Transverse colon (tissue), 4 donors: Measurements from ENCODE around the gene ZDHHC22. TPM values are rescaled to one million over a fixed set of nuclear protein-coding genes. Genes with fewer than 3 reads are reported as not detected.
A peak's percentile ranks its signal among the peaks of the same experiment; 100 is the strongest.

Experiments
- DNase-seq: peaks from one replicate; pipeline ENCODE4 v3.0.0-alpha.2; 2019
- H3K27ac ChIP-seq, 4 donors: fragments of 200-600 bp; sonication (generic); 2 replicates each; pipeline ENCODE4 v1.5.1; 2016 to 2018; ENCODE audit warnings: inconsistent platforms in 4 of 4
- H3K27me3 ChIP-seq: fragments of 200-600 bp; sonication (generic); 2 replicates; pipeline ENCODE4 v1.5.1; 2017; ENCODE audit warnings: inconsistent platforms
- H3K36me3 ChIP-seq, 4 donors: fragments of 200-600 bp; sonication (generic); 2 replicates each; pipeline ENCODE4 v1.5.1; 2017 to 2019; ENCODE audit warnings: inconsistent platforms in 4 of 4
- H3K4me1 ChIP-seq, 4 donors: fragments of 200-600 bp; sonication (generic); 2 replicates each; pipeline ENCODE4 v1.5.1; 2017 to 2020; ENCODE audit warnings: inconsistent platforms in 4 of 4
- H3K4me3 ChIP-seq, 4 donors: fragments of 200-600 bp; sonication (generic); 1 replicate in 1 of 4; 2 replicates in 3 of 4; pipeline versions ENCODE4 v1.5.1 to v1.6.1; 2017 to 2019; ENCODE audit warnings: inconsistent platforms in 4 of 4
- H3K9me3 ChIP-seq, 2 donors: fragments of 200-600 bp; sonication (generic); 2 replicates each; pipeline ENCODE4 v1.5.1; 2017 to 2019; ENCODE audit warnings: inconsistent platforms in 2 of 2
- EP300 ChIP-seq: sonication (generic); formaldehyde crosslinking; IDR thresholded peaks from one replicate; pipeline ENCODE4 v1.6.1; 2017; ENCODE audit warnings: antibody characterized with exemption, low read depth
- POLR2A ChIP-seq: fragments of 450-650 bp; IDR thresholded peaks from one replicate; pipeline ENCODE4 v1.6.1; 2016; ENCODE audit warnings: antibody characterized with exemption, mild to moderate bottlenecking, moderate library complexity
- POLR2AphosphoS5 ChIP-seq, 3 donors: sonication (generic); formaldehyde crosslinking; IDR thresholded peaks; one replicate each; pipeline ENCODE4 v1.6.1; 2016; ENCODE audit warnings: antibody characterized with exemption in 3 of 3
- WGBS, 2 donors: methylation state at CpG; one replicate each; pipeline ENCODE4 v1.1.5; 2018; ENCODE audit warnings: low coverage in 1 of 2; 5-methylcytosine and 5-hydroxymethylcytosine counted together
- in situ Hi-C, 4 donors: fragments of 200-750 bp; cut with MboI; loops; one replicate each; pipeline versions ENCODE4 v1.15.0 to v1.15.1; 2017; ENCODE audit warnings: low sequenced_read_pairs in 3 of 4, low pct_ligation_motif_present in 1 of 4, low pct_unique_long_range_greater_than_20kb in 1 of 4
- intact Hi-C: fragments of 100-400 bp; cut with DNase I; formaldehyde crosslinking; loops from one replicate; pipeline ENCODE4 v1.15.1; 2023; ENCODE audit warnings: low total_unique reads
- total RNA-seq, 4 donors: library from RNA; depleted of rRNA; stranded (reverse); fragments of >200 nt; gene quantifications; one replicate each; pipeline ENCODE4 v1.1.0, GENCODE V29; 2016
- TF ChIP-seq, protein P1 (sequence below), 5 experiments: fragments of 200-600 bp in 3 of 5; fragments of 450-650 bp in 2 of 5; sonication (generic) in 3 of 5; IDR thresholded peaks; 1 replicate in 2 of 5; 2 replicates in 3 of 5; pipeline ENCODE4 v1.5.1; 2016 to 2017; ENCODE audit warnings: antibody characterized with exemption in 5 of 5, inconsistent platforms in 3 of 5, mild to moderate bottlenecking in 2 of 5, moderate library complexity in 1 of 5

The ZDHHC22 gene
- total RNA-seq, 4 donors from 2014 or later = 0.14 TPM; not detected in 3

DNA sequence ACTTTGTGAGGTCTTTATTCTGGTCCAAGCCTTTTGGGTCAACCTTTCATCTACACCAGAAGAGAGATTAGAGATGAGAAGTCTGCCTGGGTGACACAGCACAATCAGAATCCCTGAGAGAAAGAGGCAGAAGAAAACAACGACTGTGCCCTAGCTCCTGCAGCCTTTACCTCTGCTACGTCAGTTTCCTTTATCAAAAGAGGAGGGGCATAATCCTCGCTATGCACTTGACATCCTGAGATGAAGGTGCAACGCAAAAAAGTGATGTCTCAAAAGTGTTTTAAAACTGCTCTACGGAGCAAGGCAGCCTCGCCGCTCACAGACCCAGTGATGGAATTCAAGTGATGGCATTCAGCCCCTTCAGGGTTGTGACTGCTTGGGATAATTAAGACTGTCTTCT, 21.7 kb downstream of the ZDHHC22 start:
- H3K27ac ChIP-seq = peak overlapping the region; percentile 75 to 84 (median 81)
- in situ Hi-C loops = no loop called here

GRCh38 chr14:77116172-77116817, 25.3 kb downstream of the ZDHHC22 start:
- Histone ChIP-seq H3K9me3 (no peaks in the 10 kb centered on the region), H3K27ac (no peak overlapping the region), H3K4me3 (no peak overlapping the region), H3K36me3 (peaks cover 0 to 41% (median 17%) of the 10 kb centered on the region in 4 donors), H3K27me3 (no peaks in the 10 kb centered on the region), H3K4me1 (peaks cover 0 to 16% (median 8%) of the 10 kb centered on the region in 4 donors)
- TF ChIP-seq, protein P1, sequence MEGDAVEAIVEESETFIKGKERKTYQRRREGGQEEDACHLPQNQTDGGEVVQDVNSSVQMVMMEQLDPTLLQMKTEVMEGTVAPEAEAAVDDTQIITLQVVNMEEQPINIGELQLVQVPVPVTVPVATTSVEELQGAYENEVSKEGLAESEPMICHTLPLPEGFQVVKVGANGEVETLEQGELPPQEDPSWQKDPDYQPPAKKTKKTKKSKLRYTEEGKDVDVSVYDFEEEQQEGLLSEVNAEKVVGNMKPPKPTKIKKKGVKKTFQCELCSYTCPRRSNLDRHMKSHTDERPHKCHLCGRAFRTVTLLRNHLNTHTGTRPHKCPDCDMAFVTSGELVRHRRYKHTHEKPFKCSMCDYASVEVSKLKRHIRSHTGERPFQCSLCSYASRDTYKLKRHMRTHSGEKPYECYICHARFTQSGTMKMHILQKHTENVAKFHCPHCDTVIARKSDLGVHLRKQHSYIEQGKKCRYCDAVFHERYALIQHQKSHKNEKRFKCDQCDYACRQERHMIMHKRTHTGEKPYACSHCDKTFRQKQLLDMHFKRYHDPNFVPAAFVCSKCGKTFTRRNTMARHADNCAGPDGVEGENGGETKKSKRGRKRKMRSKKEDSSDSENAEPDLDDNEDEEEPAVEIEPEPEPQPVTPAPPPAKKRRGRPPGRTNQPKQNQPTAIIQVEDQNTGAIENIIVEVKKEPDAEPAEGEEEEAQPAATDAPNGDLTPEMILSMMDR (IDR thresholded peaks at IDR 0.05) = no peak
- TF ChIP-seq POLR2AphosphoS5 (IDR thresholded peaks at IDR 0.05) (no peak), POLR2A (no peak), EP300 (no peak)
- DNase-seq = no peak
- WGBS, 2 donors = 98 to 100% methylated on average over 1 to 2 of the region's 2 CpGs
- in situ Hi-C loops (no loop called here), intact Hi-C loops (no loop called here)

More for the DNA sequence above, 21.7 kb downstream of the ZDHHC22 start:
- no peaks in the 10 kb centered on the region for H3K27me3 ChIP-seq
- peaks cover 0 to 14% (median 1%) of the 10 kb centered on the region in 4 donors for H3K36me3 ChIP-seq
- DNase-seq = no peak
- H3K4me1 ChIP-seq = peaks cover 23 to 51% (median 35%) of the 10 kb centered on the region in 4 donors
- intact Hi-C loops = no loop called here
- WGBS, 2 donors = 97 to 98% methylated on average over 7 of the region's 7 CpGs
- no peak overlapping the region for H3K4me3 ChIP-seq
- TF ChIP-seq POLR2A (no peak), POLR2AphosphoS5 (IDR thresholded peaks at IDR 0.05) (no peak), EP300 (no peak)
- no peaks in the 10 kb centered on the region for H3K9me3 ChIP-seq

GRCh38 chr14:77114609-77115008, 27.0 kb downstream of the ZDHHC22 start:
- no peak overlapping the region for H3K4me3 ChIP-seq
- H3K27ac ChIP-seq = no peak overlapping the region
- H3K36me3 ChIP-seq = peaks cover 0 to 49% (median 18%) of the 10 kb centered on the region in 4 donors
- DNase-seq = no peak
- H3K9me3 ChIP-seq = no peaks in the 10 kb centered on the region
- H3K4me1 ChIP-seq = peaks cover 0 to 11% (median 4%) of the 10 kb centered on the region in 4 donors
- intact Hi-C loops = no loop called here
- H3K27me3 ChIP-seq = no peaks in the 10 kb centered on the region
- TF ChIP-seq, protein P1 (IDR thresholded peaks at IDR 0.05) = no peak
- TF ChIP-seq EP300 (no peak), POLR2AphosphoS5 (IDR thresholded peaks at IDR 0.05) (no peak), POLR2A (no peak)
- WGBS, 2 donors = 98 to 100% methylated on average over 3 to 4 of the region's 4 CpGs
- in situ Hi-C loops = no loop called here

DNA sequence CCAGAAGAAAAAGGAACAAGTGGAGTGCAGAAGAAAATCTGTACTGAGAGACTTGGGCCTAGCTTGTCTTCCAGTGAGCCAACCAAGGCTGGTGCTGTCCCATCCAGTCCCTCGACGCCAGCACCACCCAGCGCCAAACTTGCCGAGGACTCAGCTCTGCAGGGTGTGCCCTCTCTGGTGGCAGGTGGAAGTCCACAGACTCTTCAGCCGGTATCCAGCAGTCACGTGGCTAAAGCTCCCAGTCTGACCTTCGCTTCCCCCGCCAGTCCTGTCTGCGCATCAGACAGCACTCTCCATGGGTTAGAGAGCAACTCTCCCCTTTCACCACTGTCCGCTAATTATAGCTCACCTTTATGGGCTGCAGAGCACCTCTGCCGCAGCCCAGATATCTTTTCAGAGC, 27.9 kb downstream of the ZDHHC22 start:
- in situ Hi-C loops = no loop called here
- WGBS, 2 donors = 86% methylated on average over 11 of the region's 11 CpGs; no CpG with 5 or more reads in 1 of the 2 donors
- no peak for DNase-seq
- Histone ChIP-seq H3K9me3 (no peaks in the 10 kb centered on the region), H3K27ac (no peak overlapping the region), H3K36me3 (peaks cover 0 to 53% (median 22%) of the 10 kb centered on the region in 4 donors), H3K27me3 (no peaks in the 10 kb centered on the region), H3K4me1 (peaks cover 0 to 11% (median 5%) of the 10 kb centered on the region in 4 donors), H3K4me3 (no peak overlapping the region)
- intact Hi-C loops = no loop called here
- TF ChIP-seq EP300 (no peak), POLR2AphosphoS5 (IDR thresholded peaks at IDR 0.05) (no peak), POLR2A (no peak)
- TF ChIP-seq, protein P1 (IDR thresholded peaks at IDR 0.05) = no peak
